HG02870 (cell line): Measurements from ENCODE around the gene RBP5.

Source experiments
- ATAC-seq: cut with Tn5 transposase; IDR thresholded peaks from one replicate; pipeline ENCODE4 v1.9.1; 2021; ENCODE audit warnings: mild to moderate bottlenecking, moderate library complexity; ENCODE audit not compliant: unreplicated experiment

The RBP5 gene

DNA sequence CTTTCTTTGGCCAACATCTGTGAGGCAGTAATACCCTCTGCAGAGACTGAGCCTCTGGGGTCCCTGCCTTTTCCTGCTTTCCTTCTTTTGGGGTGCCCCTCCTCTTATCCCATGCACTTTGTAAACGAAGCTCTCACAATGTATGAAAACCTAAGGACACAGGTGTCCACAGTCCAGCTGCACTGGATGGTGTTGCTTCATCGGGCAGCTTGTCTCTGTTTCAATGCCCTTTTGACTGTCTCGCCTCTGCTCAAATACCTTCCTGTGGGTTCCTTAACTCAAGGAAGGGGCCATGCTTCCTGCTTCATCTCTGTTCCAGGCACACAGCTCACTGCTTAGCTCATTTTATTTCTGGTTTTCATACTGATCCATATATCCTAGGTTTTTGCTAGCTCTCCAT lies 26.1 kb downstream of the RBP5 start:
- ATAC-seq, result no peak

GRCh38 chr12:7101694-7102131 lies 27.0 kb downstream of the RBP5 start:
- no peak for ATAC-seq

DNA sequence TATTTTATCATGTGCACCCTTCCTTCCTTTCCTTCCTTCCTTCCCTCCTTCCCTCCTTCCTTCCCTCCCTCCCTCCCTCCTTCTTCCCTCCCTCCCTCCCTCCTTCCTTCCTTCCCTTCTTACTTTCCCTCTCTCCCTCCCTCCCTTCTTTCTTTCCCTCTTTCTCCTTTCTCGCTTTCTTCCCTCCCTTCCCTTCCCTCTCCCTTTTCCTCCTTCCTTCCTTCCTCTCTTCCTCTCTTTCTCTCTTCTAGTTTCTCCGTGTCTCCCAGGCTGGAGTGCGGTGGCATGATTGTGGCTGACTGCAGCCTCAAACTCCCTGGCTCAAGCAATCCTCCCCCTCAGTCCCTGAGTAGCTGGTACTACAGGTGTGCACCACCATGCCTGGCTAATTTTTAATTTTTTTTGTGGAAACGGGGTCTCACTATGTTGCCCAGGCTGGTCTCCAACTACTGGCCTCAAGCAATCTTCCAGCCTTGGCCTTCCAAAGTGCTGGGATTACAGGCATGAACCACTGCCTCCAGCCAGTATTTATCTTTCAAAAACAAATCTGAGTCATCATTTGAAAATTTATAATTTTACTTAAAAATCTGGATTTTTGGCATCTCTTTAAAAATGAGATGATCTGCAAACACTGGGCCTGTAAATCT lies 27.5 kb downstream of the RBP5 start:
- no peak for ATAC-seq

DNA sequence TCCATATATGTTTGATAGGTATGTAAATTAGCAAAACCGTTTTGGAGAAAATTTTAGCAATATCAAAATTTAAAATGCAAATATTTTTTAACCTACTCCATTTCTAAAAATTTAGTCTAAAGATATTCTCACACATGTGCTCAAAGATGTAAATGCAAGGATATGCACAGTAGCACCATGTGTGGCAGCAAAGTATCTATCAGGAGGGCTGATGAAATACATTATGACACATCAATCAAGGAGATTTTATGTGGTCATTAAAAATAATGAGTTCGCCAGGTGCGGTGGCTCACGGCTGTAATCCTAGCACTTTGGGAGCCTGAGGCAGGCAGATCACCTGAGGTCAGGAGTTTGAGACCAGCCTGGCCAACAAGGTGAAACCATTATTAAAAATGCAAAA lies 28.4 kb downstream of the RBP5 start:
- ATAC-seq, result no peak

- no peak for ATAC-seq
Observed at GRCh38 chr12:7099290-7099996, 29.2 kb downstream of the RBP5 start.

DNA sequence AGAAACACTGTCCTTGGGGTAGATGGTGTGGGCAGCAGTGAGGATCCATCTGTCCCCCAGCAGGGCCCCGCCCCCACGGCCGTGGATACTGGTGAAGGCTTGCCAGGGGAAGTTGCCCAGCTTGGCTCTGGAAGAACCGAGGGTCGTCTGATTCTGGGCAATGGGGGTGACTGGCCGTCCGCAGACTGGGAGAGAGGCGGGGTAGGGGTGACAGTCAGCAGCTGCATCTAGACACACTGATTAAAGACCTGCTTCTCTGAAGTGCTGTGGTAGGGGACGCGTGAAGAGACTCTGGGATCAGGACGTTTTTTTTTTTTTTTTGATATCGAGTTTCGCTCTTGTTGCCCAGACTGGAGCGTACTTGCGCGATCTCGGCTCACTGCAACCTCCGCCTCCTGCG lies 31.7 kb downstream of the RBP5 start:
- no peak for ATAC-seq

GRCh38 chr12:7096006-7096932 lies 32.4 kb downstream of the RBP5 start:
- no peak for ATAC-seq

GRCh38 chr12:7093892-7094291 lies 34.8 kb downstream of the RBP5 start:
- ATAC-seq, result no peak

- ATAC-seq, result no peak
Observed at GRCh38 chr12:7093486-7093885, 35.2 kb downstream of the RBP5 start.

DNA sequence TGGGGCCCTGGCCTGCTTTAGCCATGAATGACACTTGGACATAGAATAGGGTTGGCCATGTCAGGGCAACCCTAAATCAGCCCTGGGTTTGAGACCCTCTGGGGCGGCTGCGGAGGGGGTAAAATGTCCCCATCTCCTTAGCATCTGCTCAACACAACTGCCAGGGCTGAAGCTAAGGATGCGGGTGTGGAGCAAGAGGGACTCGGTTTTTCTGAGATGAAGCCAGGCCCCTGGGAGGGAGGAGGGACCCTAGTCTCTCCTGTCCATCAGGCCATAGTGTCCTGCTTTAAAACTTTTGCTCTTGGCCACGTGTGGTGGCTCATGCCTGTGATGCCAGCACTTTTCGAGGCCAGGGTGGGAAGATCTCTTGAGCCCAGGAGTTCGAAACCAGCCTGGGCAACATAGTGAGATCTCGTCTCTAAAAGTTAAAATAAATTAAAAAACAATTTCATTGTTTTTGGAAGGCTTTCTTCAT lies 35.7 kb downstream of the RBP5 start:
- no peak for ATAC-seq

- ATAC-seq, result no peak
Observed at GRCh38 chr12:7092229-7092985, 36.3 kb downstream of the RBP5 start, which contains the start of gene C1R. C1R (minus strand) TSS chr12:7092445; CDS start chr12:7092388, 57 bp downstream.

- no peak for ATAC-seq
Observed at GRCh38 chr12:7091660-7092228, 36.9 kb downstream of the RBP5 start.

DNA sequence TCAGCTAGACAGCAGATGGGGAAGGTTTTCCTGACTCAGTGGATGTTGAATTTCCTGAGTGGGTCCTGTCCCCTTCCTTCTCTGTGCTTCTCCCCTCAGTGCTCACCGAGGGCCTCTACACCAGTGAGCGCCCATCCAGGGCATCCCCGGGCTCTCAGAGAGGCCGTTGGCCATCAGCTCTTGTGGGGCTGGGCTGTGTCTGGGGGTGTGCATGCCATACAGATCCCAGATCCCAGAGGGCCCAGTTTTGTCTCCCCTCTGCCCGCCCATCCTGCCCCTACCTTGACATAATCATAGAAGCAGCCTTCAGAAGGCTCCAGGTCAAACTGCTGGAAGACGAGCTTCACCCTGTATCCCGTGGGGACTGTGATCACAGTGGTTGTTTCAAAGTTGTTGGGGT lies 37.5 kb downstream of the RBP5 start:
- no peak for ATAC-seq

GRCh38 chr12:7090222-7090998 lies 38.3 kb downstream of the RBP5 start:
- ATAC-seq, result no peak

GRCh38 chr12:7089196-7089871 lies 39.4 kb downstream of the RBP5 start:
- ATAC-seq, result no peak

GRCh38 chr12:7083125-7083524 lies 45.6 kb downstream of the RBP5 start:
- no peak for ATAC-seq

GRCh38 chr12:7081037-7081436 lies 47.7 kb downstream of the RBP5 start:
- no peak for ATAC-seq

GRCh38 chr12:7079826-7080125 lies 48.9 kb downstream of the RBP5 start:
- no peak for ATAC-seq

- no peak for ATAC-seq
Observed at GRCh38 chr12:7078163-7078562, 50.5 kb downstream of the RBP5 start.
